Measurements from ENCODE around the gene CHTF18. TPM values are rescaled to one million over a fixed set of nuclear protein-coding genes. Genes with fewer than 3 reads are reported as not detected.

CHTF18 gene
- total and polyA plus RNA-seq, 2 experiments from 2014 or later = 61.3 to 129 TPM

GRCh38 chr16:835373-835772, 47.0 kb downstream of the CHTF18 start (continued):
- TF ChIP-seq, protein P1, sequence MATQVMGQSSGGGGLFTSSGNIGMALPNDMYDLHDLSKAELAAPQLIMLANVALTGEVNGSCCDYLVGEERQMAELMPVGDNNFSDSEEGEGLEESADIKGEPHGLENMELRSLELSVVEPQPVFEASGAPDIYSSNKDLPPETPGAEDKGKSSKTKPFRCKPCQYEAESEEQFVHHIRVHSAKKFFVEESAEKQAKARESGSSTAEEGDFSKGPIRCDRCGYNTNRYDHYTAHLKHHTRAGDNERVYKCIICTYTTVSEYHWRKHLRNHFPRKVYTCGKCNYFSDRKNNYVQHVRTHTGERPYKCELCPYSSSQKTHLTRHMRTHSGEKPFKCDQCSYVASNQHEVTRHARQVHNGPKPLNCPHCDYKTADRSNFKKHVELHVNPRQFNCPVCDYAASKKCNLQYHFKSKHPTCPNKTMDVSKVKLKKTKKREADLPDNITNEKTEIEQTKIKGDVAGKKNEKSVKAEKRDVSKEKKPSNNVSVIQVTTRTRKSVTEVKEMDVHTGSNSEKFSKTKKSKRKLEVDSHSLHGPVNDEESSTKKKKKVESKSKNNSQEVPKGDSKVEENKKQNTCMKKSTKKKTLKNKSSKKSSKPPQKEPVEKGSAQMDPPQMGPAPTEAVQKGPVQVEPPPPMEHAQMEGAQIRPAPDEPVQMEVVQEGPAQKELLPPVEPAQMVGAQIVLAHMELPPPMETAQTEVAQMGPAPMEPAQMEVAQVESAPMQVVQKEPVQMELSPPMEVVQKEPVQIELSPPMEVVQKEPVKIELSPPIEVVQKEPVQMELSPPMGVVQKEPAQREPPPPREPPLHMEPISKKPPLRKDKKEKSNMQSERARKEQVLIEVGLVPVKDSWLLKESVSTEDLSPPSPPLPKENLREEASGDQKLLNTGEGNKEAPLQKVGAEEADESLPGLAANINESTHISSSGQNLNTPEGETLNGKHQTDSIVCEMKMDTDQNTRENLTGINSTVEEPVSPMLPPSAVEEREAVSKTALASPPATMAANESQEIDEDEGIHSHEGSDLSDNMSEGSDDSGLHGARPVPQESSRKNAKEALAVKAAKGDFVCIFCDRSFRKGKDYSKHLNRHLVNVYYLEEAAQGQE (IDR thresholded peaks at IDR 0.05; ENCODE audit: unreplicated experiment) = no peak
- TF ChIP-seq NANOG (IDR thresholded peaks at IDR 0.05; ENCODE audit: borderline replicate concordance) (no peak), ZNF331 (CRISPR knock-in tag; IDR thresholded peaks at IDR 0.05; ENCODE audit: low read depth) (no peak), STAT1 (IDR thresholded peaks at IDR 0.05; ENCODE audit: unreplicated experiment) (no peak), POLR2AphosphoS5 (IDR thresholded peaks at IDR 0.05; ENCODE audit: low read depth) (no peak), EZH2phosphoT487 (IDR thresholded peaks at IDR 0.05; ENCODE audit: unreplicated experiment) (no peak), JUNB (IDR thresholded peaks at IDR 0.05; ENCODE audit: unreplicated experiment) (no peak), CREB1 (CRISPR knock-in tag; IDR thresholded peaks at IDR 0.05; ENCODE audit: low read depth) (no peak)
- TF ChIP-seq, protein P2, sequence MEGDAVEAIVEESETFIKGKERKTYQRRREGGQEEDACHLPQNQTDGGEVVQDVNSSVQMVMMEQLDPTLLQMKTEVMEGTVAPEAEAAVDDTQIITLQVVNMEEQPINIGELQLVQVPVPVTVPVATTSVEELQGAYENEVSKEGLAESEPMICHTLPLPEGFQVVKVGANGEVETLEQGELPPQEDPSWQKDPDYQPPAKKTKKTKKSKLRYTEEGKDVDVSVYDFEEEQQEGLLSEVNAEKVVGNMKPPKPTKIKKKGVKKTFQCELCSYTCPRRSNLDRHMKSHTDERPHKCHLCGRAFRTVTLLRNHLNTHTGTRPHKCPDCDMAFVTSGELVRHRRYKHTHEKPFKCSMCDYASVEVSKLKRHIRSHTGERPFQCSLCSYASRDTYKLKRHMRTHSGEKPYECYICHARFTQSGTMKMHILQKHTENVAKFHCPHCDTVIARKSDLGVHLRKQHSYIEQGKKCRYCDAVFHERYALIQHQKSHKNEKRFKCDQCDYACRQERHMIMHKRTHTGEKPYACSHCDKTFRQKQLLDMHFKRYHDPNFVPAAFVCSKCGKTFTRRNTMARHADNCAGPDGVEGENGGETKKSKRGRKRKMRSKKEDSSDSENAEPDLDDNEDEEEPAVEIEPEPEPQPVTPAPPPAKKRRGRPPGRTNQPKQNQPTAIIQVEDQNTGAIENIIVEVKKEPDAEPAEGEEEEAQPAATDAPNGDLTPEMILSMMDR (conservative IDR thresholded peaks at IDR 0.05; ENCODE audit: low read depth in 2 of 2) = no peak

DNA sequence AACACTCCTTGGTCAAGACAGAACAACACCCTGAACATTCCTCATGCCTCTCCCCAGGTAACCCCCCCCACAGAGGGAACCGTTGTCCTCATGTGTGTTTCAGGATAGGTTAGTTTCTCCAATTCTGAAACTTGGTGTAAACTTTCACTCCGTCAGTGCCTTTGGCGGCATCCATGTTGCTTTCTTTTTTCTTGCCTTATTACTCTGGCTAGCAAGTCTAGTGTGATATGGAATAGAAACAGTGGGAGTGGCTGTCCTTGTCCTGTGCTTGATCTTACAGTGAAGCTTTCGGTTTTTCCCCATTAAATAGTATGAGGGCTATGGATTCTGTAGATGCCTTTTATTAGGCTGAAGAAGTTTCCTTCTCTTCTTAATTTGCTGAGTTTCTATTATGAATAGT, 47.8 kb downstream of the CHTF18 start:
- ATAC-seq (no peak), DNase-seq (ENCODE audit: low spot score) (no peak)
- H3K27ac Mint-ChIP-seq = no peak overlapping the region
- TF ChIP-seq ZNF114 (CRISPR knock-in tag; IDR thresholded peaks at IDR 0.05) = no peak
- TF ChIP-seq EZH2 (IDR thresholded peaks at IDR 0.05; ENCODE audit: low read depth, unreplicated experiment) = no peak
- no peak for TF ChIP-seq POLR2AphosphoS5 (IDR thresholded peaks at IDR 0.05; ENCODE audit: low read depth)
- TF ChIP-seq ETS1 (IDR thresholded peaks at IDR 0.05) = no peak
- no peak for TF ChIP-seq EZH2phosphoT487 (IDR thresholded peaks at IDR 0.05; ENCODE audit: unreplicated experiment)
- TF ChIP-seq ZNF462 (CRISPR knock-in tag; IDR thresholded peaks at IDR 0.05) = no peak
- TF ChIP-seq NANOG (IDR thresholded peaks at IDR 0.05; ENCODE audit: borderline replicate concordance) = no peak
- TF ChIP-seq STAT1 (IDR thresholded peaks at IDR 0.05; ENCODE audit: unreplicated experiment) = no peak
- TF ChIP-seq JUNB (IDR thresholded peaks at IDR 0.05; ENCODE audit: unreplicated experiment) = no peak

More for the DNA sequence above, 47.8 kb downstream of the CHTF18 start:
- Mint-ChIP-seq H3K36me3 (ENCODE audit: low read depth) (peaks cover 4% of the 10 kb centered on the region; the same call in 1 of the 3 replicates), H3K9me3 (peaks cover 22% of the 10 kb centered on the region), H3K27me3 (ENCODE audit: insufficient read depth, low read depth, poor library complexity) (peaks cover 5% of the 10 kb centered on the region), H3K4me3 (no peak overlapping the region), H3K4me1 (no peaks in the 10 kb centered on the region)
- Histone ChIP-seq H3K79me2 (replicated peaks; ENCODE audit: insufficient read depth) (no peaks in the 10 kb centered on the region), H3K4me3 (no peak overlapping the region), H3F3A (replicated peaks; ENCODE audit: low read depth) (no peaks in the 10 kb centered on the region), H3K4me1 (ENCODE audit: insufficient read depth) (no peaks in the 10 kb centered on the region), H2AFZ (no peak overlapping the region), H3K9me2 (ENCODE audit: insufficient read depth) (no peaks in the 10 kb centered on the region), H3K36me3 (ENCODE audit: insufficient read depth) (0 out of 2 replicates have a peak, but pooled peaks cover 3% of the 10 kb centered on the region), H3K27me3 (ENCODE audit: insufficient read depth) (no peaks in the 10 kb centered on the region), H3K27ac (ENCODE audit: low read depth) (no peak overlapping the region), H3K4me2 (no peak overlapping the region), H4K20me1 (replicated peaks; ENCODE audit: insufficient read depth) (no peaks in the 10 kb centered on the region)
